Omental fat pad (tissue), 4 donors: ENCODE results near the gene GPR108. TPM values are rescaled to one million over a fixed set of nuclear protein-coding genes. Genes with fewer than 3 reads are reported as not detected.

Source experiments
- ATAC-seq: fragments of 150-250 bp; one replicate; pipeline ENCODE4 v1.9.1; 2016; ENCODE audit warnings: mild to moderate bottlenecking, moderate library complexity; ENCODE audit not compliant: low FRiP score
- DNase-seq: peaks from one replicate; pipeline ENCODE4 v3.0.0-alpha.2; 2019; ENCODE audit warnings: low spot score
- CTCF ChIP-seq, 3 donors: fragments of 450-650 bp; IDR thresholded peaks; one replicate each; pipeline ENCODE4 v1.5.1; 2016 to 2017; ENCODE audit warnings: antibody characterized with exemption in 3 of 3, mild to moderate bottlenecking in 3 of 3, moderate library complexity in 2 of 3
- total RNA-seq, 4 donors: library from RNA; depleted of rRNA; stranded (reverse); fragments of >200 nt; gene quantifications; one replicate each; pipeline ENCODE4 v1.1.0, GENCODE V29; 2016

GPR108 gene
- total RNA-seq, 4 donors from 2014 or later: 34.5 to 68.4 (median 62.0) TPM

DNA sequence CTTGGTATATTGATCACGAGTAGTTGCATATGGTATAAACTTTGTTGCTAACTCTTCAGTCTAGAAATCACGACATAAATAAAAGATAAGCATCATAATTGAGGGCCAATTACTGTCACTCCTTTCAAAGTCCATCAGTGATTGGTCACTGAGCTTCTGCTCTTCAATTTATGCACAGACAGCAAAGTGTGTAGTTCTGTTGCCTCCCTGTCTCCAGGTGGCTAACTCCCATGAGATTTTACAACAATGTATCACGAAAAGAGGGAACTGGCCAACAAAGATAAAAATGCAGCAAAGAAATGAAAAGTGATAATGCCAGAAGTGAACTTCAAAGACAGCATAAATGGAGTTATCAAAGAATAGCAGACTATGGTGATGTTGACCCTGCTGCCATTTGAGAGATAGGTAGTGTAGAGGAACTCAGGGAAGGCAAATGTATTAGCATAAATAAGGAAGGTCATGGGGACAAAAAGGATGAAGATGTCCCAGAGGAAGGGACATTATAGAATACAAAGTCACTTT, 54.7 kb downstream of the GPR108 start:
- ATAC-seq (no peak), DNase-seq (no peak)
- TF ChIP-seq CTCF (IDR thresholded peaks at IDR 0.05): no peak

- TF ChIP-seq CTCF (IDR thresholded peaks at IDR 0.05): no peak
- no peak for ATAC-seq
- DNase-seq: no peak
These were observed 57.2 kb downstream of the GPR108 start for GRCh38 chr19:6680141-6680540.

Other genes with a start within 250 kb of the GPR108 start
- gene TUBB4A, start 235.3 kb downstream of the GPR108 start, total RNA-seq: 1 to 10 TPM in 3 of 4 donors, not detected in 1; 2.2 to 2.8 (median 2.2) TPM
- gene TNFSF9, start 206.6 kb downstream of the GPR108 start, total RNA-seq: 1 to 10 TPM in 3 of 4 donors, under 1 TPM in 1; 0.94 to 4.2 (median 1.4) TPM
- gene CD70, start 146.4 kb downstream of the GPR108 start, total RNA-seq: not detected
- 10 to 100 TPM in 2 of 4 donors, 1 to 10 TPM in 2; 3.6 to 66.5 (median 26.3) TPM for gene TNFSF14, start 67.4 kb downstream of the GPR108 start, total RNA-seq
- gene C3, start 16.9 kb downstream of the GPR108 start, total RNA-seq: 1,000 to 10,000 TPM; 1,035 to 6,271 (median 2,305) TPM
- gene TRIP10, start 2.1 kb upstream of the GPR108 start, total RNA-seq: 100 to 1,000 TPM in 1 of 4 donors, 10 to 100 TPM in 3; 42.5 to 110 (median 66.6) TPM
- 1 to 10 TPM in 3 of 4 donors, not detected in 1; 1.3 to 3.4 (median 2.0) TPM for gene SH2D3A, start 29.9 kb upstream of the GPR108 start, total RNA-seq
- 10 to 100 TPM in 3 of 4 donors, 1 to 10 TPM in 1; 9.4 to 18.9 (median 13.5) TPM for gene VAV1, start 35.1 kb upstream of the GPR108 start, total RNA-seq
- 1 to 10 TPM in 1 of 4 donors, under 1 TPM in 2, not detected in 1; 0.24 to 3.9 (median 0.37) TPM for gene ADGRE1, start 150.0 kb upstream of the GPR108 start, total RNA-seq